Mucosa of rectum (tissue), 2 donors: Measurements from ENCODE around the gene PCDHGB4.
"Not testable (repeated sequence)": the region's sequence is repeated elsewhere in the genome, so short reads cannot be mapped to it uniquely, and the experiment has no call there.

Experiments
- H3K27ac ChIP-seq, 2 donors: one replicate each; pipeline ENCODE4 v1.7.0; 2013; ENCODE audit warnings: inconsistent platforms in 2 of 2, low read depth in 2 of 2, low read length in 2 of 2
- H3K27me3 ChIP-seq, 2 donors: one replicate each; pipeline ENCODE4 v1.7.0; 2013; ENCODE audit warnings: low read length in 2 of 2; ENCODE audit not compliant: control insufficient read depth in 2 of 2, insufficient read depth in 2 of 2
- H3K36me3 ChIP-seq, 2 donors: one replicate each; pipeline ENCODE4 v1.7.0; 2013; ENCODE audit warnings: low read length in 2 of 2; ENCODE audit not compliant: control insufficient read depth in 2 of 2, insufficient read depth in 2 of 2
- H3K4me1 ChIP-seq, 2 donors: one replicate each; pipeline ENCODE4 v1.7.0; 2013; ENCODE audit warnings: low read length in 2 of 2, mild to moderate bottlenecking in 1 of 2; ENCODE audit not compliant: control insufficient read depth in 2 of 2, insufficient read depth in 2 of 2
- H3K4me3 ChIP-seq, 2 donors: one replicate each; pipeline ENCODE4 v1.7.0; 2013; ENCODE audit warnings: low read length in 2 of 2
- H3K9ac ChIP-seq, 2 donors: one replicate each; pipeline ENCODE4 v1.7.0; 2013; ENCODE audit warnings: low read length in 2 of 2, low read depth in 1 of 2, mild to moderate bottlenecking in 1 of 2
- H3K9me3 ChIP-seq, 2 donors: one replicate each; pipeline ENCODE4 v1.7.0; 2013; ENCODE audit warnings: low read length in 2 of 2; ENCODE audit not compliant: control insufficient read depth in 2 of 2
- donor health status: healthy.
- donor health status: Normal muscosa, but diverticular disease.

Gene PCDHGB4

GRCh38 chr5:141414548-141415274 lies 27.2 kb downstream of the PCDHGB4 start:
- H3K27me3 ChIP-seq, H3K27ac ChIP-seq, H3K4me1 ChIP-seq, H3K9ac ChIP-seq, H3K36me3 ChIP-seq: not testable (repeated sequence)
- Histone ChIP-seq H3K9me3 (peaks cover 25 to 35% of the 10 kb centered on the region in 2 donors), H3K4me3 (peak overlapping the region in 1 of 2 donors; percentile 31)

GRCh38 chr5:141415275-141415618 lies 27.7 kb downstream of the PCDHGB4 start:
- not testable (repeated sequence) for H3K9ac ChIP-seq, H3K4me3 ChIP-seq, H3K36me3 ChIP-seq, H3K27me3 ChIP-seq, H3K4me1 ChIP-seq, H3K27ac ChIP-seq
- peaks cover 27 to 33% of the 10 kb centered on the region in 2 donors for H3K9me3 ChIP-seq

GRCh38 chr5:141417494-141418172 lies 30.1 kb downstream of the PCDHGB4 start, which contains the start of gene PCDHGB7:
Gene PCDHGB7, plus strand, starts transcription at chr5:141417677. Its CDS starts 183 bp downstream, at chr5:141417860.
- not testable (repeated sequence) for H3K9ac ChIP-seq, H3K36me3 ChIP-seq, H3K27me3 ChIP-seq, H3K4me1 ChIP-seq, H3K27ac ChIP-seq
- Histone ChIP-seq H3K9me3 (peaks cover 36 to 43% of the 10 kb centered on the region in 2 donors), H3K4me3 (peak within 1 kb of the TSS; percentile 45 to 46)

GRCh38 chr5:141419074-141419880 lies 31.8 kb downstream of the PCDHGB4 start:
- H3K4me3 ChIP-seq, result peak overlapping the region in 1 of 2 donors; percentile 31
- H3K9me3 ChIP-seq, result peaks cover 37 to 44% of the 10 kb centered on the region in 2 donors
- no peaks in the 10 kb centered on the region for H3K4me1 ChIP-seq
- H3K36me3 ChIP-seq, result no peaks in the 10 kb centered on the region
- no peak overlapping the region for H3K27ac ChIP-seq
- no peak overlapping the region for H3K9ac ChIP-seq
- H3K27me3 ChIP-seq, result no peaks in the 10 kb centered on the region

- no peaks in the 10 kb centered on the region for H3K4me1 ChIP-seq
- no peak within 1 kb of the TSS for H3K9ac ChIP-seq
- H3K27me3 ChIP-seq, result no peaks in the 10 kb centered on the region
- no peak within 1 kb of the TSS for H3K27ac ChIP-seq
- no peaks in the 10 kb centered on the region for H3K36me3 ChIP-seq
- H3K9me3 ChIP-seq, result peaks cover 41 to 45% of the 10 kb centered on the region in 2 donors
- peak within 1 kb of the TSS; percentile 13 to 47 for H3K4me3 ChIP-seq
These were observed 33.5 kb downstream of the PCDHGB4 start, which contains the start of gene PCDHGA11 for GRCh38 chr5:141420855-141421488. Gene PCDHGA11, plus strand, starts transcription at chr5:141421051. Its CDS starts 177 bp downstream, at chr5:141421228.

- H3K4me3 ChIP-seq, result peak overlapping the region in 1 of 2 donors; percentile 47
These were observed 34.0 kb downstream of the PCDHGB4 start for GRCh38 chr5:141421489-141421855.

GRCh38 chr5:141422742-141423291 lies 35.3 kb downstream of the PCDHGB4 start:
- Histone ChIP-seq H3K27ac (no peak overlapping the region), H3K4me3 (no peak overlapping the region), H3K9ac (no peak overlapping the region), H3K27me3 (no peaks in the 10 kb centered on the region), H3K9me3 (peaks cover 50 to 51% of the 10 kb centered on the region in 2 donors), H3K36me3 (no peaks in the 10 kb centered on the region), H3K4me1 (no peaks in the 10 kb centered on the region)

More at GRCh38 chr5:141421489-141421855, 34.0 kb downstream of the PCDHGB4 start:
- no peak overlapping the region for H3K9ac ChIP-seq
- no peaks in the 10 kb centered on the region for H3K27me3 ChIP-seq
- no peaks in the 10 kb centered on the region for H3K36me3 ChIP-seq
- peaks cover 45% of the 10 kb centered on the region in 2 donors for H3K9me3 ChIP-seq
- no peaks in the 10 kb centered on the region for H3K4me1 ChIP-seq
- H3K27ac ChIP-seq, result no peak overlapping the region

GRCh38 chr5:141427783-141428426 lies 40.4 kb downstream of the PCDHGB4 start:
- Histone ChIP-seq H3K4me3 (no peak overlapping the region), H3K27me3 (no peaks in the 10 kb centered on the region), H3K27ac (no peak overlapping the region), H3K4me1 (no peaks in the 10 kb centered on the region), H3K9ac (no peak overlapping the region), H3K36me3 (no peaks in the 10 kb centered on the region), H3K9me3 (peaks cover 35 to 39% of the 10 kb centered on the region in 2 donors)

- no peak within 1 kb of the TSS for H3K27ac ChIP-seq
- no peak within 1 kb of the TSS for H3K9ac ChIP-seq
- H3K4me1 ChIP-seq, result no peaks in the 10 kb centered on the region
- no peaks in the 10 kb centered on the region for H3K27me3 ChIP-seq
- H3K36me3 ChIP-seq, result no peaks in the 10 kb centered on the region
- H3K4me3 ChIP-seq, result peak within 1 kb of the TSS; percentile 15 to 57
- H3K9me3 ChIP-seq, result peaks cover 25 to 36% of the 10 kb centered on the region in 2 donors
These were observed 43.0 kb downstream of the PCDHGB4 start, which contains the start of gene PCDHGA12 for GRCh38 chr5:141430332-141431113. Gene PCDHGA12, plus strand, starts transcription at chr5:141430507. Its CDS starts 253 bp downstream, at chr5:141430760.
